KOPT-K1 (cell line): ENCODE measurements around the gene NCKAP5.

ENCODE experiments used
- H3K27ac ChIP-seq: fragments of 200-600 bp; sonication (generic); 2 replicates; pipeline ENCODE4 v1.5.1; 2016; ENCODE audit warnings: antibody characterized with exemption, mild to moderate bottlenecking, low read depth, low read length; ENCODE audit not compliant: poor library complexity, severe bottlenecking
- H3K36me3 ChIP-seq: fragments of 200-600 bp; sonication (generic); 2 replicates; pipeline ENCODE4 v1.5.1; 2017; ENCODE audit warnings: antibody characterized with exemption, mild to moderate bottlenecking, low read length, moderate library complexity; ENCODE audit not compliant: insufficient read depth
- H3K9me3 ChIP-seq: fragments of 200-600 bp; sonication (generic); 2 replicates; pipeline ENCODE4 v1.5.1; 2017; ENCODE audit warnings: antibody characterized with exemption, low read length, mild to moderate bottlenecking; ENCODE audit not compliant: insufficient read depth, poor library complexity, severe bottlenecking

The NCKAP5 gene

DNA sequence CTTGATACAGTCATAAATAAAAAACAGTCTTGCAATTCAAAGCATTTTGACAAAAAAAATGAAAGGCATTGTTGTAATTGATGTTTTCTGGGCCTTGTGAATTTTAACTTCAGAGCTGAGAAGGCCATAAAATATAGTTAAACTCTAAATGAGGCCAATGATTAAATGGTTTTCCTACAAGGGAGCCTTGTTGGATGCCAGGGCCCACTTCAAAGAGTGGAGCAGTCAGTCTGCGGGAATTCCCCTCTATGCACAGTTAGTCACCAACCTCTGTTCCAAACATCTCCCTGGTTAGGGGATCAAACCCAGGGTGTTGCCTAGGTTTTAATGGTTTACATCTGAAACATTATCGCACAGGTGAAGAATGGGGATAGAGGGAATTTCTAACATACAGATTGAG is 143.4 kb downstream of the NCKAP5 start:
- H3K9me3 ChIP-seq = no peaks in the 10 kb centered on the region
- H3K27ac ChIP-seq = no peak overlapping the region
- no peaks in the 10 kb centered on the region for H3K36me3 ChIP-seq

DNA sequence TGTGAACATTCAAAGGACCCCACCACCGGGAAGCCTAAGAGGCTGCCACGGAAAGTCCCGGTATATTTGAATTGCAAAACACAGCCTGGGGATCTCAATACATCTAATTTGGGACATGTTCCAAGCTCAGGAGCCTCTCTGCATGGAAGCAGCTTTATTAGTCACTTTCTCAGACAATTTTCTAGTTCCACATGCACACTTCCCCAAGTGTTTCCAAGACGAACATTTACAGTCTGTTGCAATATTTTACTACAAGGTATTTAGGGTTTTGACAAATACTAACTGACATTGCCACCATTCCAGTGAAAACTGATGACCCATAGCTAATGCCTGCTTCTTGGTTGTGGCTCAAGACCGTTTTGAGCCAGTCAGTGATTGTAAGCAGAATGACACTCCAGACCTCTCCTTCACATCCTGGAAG is 145.3 kb downstream of the NCKAP5 start:
- H3K9me3 ChIP-seq = no peaks in the 10 kb centered on the region

DNA sequence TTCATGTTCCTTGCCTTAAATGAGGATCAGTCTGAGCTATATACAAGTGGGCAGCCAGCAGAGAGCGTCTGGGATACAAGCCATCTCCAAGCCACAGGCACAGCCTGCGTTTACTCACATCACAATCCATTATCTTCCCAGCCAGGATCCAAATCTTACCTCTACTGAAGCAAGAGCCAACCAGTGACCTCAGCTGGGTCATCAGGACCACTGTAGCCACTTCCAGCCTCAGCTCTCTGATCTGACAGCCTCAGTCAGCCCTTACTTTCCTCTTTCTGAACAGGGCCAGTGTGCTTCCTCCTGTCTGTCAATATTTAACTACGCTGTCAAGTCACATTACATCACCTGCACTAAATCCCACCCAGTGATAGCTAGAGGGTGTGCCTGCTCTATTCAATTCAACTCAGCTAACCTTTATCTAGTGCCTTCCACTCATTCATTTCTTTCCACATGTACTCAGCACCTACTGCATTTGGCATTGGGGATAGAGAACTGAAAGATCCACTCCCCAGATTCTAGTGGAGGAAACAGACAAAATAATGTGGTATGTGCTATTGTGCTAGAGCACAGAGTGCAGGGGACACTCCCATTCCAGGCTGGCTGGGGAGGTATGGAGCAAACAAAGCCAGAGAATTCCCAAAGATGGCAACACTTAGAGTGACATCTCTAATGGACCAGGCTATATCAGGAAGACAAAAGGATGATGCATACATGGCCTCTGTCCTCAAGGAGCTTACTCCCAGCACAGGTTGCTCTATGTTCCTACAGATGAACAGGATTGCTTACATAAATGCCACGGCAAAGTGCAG is 146.5 kb downstream of the NCKAP5 start:
- no peak overlapping the region for H3K27ac ChIP-seq
- no peaks in the 10 kb centered on the region for H3K9me3 ChIP-seq
- no peaks in the 10 kb centered on the region for H3K36me3 ChIP-seq

More for the DNA sequence above, 145.3 kb downstream of the NCKAP5 start:
- Histone ChIP-seq H3K36me3 (no peaks in the 10 kb centered on the region), H3K27ac (no peak overlapping the region)

- no peaks in the 10 kb centered on the region for H3K36me3 ChIP-seq
- H3K9me3 ChIP-seq = no peaks in the 10 kb centered on the region
- no peak overlapping the region for H3K27ac ChIP-seq
These were observed 147.5 kb downstream of the NCKAP5 start for GRCh38 chr2:133420788-133421187.

DNA sequence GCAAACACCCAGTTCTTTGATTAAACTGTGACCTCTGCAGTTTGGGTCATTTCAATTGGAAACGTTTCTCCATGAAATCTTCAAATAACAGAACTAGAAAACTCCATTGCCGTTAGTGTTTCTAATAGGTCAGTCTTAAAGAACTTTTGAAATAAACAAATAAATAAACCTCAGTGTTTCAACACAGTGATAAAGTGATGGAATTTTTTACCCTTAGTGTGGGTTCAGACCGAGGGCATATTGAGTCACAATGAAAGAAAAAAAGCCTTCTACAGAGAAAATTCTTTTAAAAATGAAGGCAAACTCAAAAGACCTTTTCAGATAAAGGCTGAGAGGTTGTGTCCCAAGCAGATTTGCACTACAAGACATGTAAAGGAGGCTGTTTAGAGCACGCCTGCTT is 149.6 kb downstream of the NCKAP5 start:
- Histone ChIP-seq H3K9me3 (no peaks in the 10 kb centered on the region), H3K27ac (no peak overlapping the region)

GRCh38 chr2:133418021-133418420 is 150.2 kb downstream of the NCKAP5 start:
- Histone ChIP-seq H3K27ac (no peak overlapping the region), H3K36me3 (no peaks in the 10 kb centered on the region)

More for the DNA sequence above, 149.6 kb downstream of the NCKAP5 start:
- no peaks in the 10 kb centered on the region for H3K36me3 ChIP-seq

GRCh38 chr2:133417415-133417814 is 150.8 kb downstream of the NCKAP5 start:
- Histone ChIP-seq H3K36me3 (no peaks in the 10 kb centered on the region), H3K9me3 (no peaks in the 10 kb centered on the region), H3K27ac (no peak overlapping the region)

More at GRCh38 chr2:133418021-133418420, 150.2 kb downstream of the NCKAP5 start:
- no peaks in the 10 kb centered on the region for H3K9me3 ChIP-seq

DNA sequence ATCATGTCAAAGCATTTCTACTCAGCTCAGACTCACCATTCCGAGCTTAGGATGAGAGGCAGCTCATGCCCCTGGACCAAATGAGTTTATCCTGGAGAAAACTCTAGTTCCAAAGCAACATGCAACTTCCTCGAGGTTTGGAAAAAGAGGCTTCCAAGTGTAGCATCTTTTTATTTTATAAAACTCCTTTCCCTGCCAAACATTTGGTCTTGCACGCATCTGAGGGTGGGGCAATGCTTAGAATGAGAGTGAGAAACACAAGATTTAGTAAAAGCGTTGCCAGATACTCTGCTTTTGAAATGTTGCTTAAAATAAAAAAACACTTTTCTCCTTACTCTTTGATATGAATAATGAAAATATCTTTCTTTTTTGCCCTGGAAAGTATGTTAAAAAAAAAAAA is 151.5 kb downstream of the NCKAP5 start:
- Histone ChIP-seq H3K27ac (no peak overlapping the region), H3K9me3 (no peaks in the 10 kb centered on the region), H3K36me3 (no peaks in the 10 kb centered on the region)

GRCh38 chr2:133416146-133416545 is 152.1 kb downstream of the NCKAP5 start:
- H3K27ac ChIP-seq = no peak overlapping the region
- H3K9me3 ChIP-seq = no peaks in the 10 kb centered on the region
- H3K36me3 ChIP-seq = no peaks in the 10 kb centered on the region

DNA sequence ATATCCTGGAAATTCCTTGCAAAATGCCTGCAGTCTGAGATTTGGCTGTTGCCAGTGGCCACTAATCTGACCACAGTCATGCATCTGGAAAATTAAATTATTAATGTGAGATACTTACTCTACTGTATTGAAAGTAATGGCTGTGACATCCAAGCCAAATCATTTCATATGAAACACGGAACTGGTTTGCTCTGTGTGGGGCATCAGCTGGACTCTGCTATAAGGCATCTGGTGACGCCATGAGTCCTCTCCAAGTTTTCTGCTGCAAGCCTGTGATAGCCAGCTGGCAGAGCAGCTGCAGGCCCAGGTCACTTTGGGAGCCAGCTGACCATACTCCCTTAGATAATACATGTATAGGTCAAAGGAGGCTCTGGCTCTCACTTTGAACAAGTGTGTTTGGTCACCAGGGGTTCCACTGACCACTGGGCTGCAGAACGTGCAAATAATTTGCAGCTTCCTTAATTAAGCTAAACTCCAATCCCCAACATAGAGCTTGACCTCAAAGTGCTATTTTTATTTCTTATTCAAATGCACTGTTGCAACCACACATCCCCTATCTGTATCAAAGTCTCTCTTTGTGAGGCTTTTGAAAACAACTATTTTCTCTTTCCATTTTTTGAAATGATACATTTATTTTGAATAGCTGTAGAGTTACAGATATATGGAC is 152.9 kb downstream of the NCKAP5 start:
- H3K27ac ChIP-seq = no peak overlapping the region
- no peaks in the 10 kb centered on the region for H3K9me3 ChIP-seq
- no peaks in the 10 kb centered on the region for H3K36me3 ChIP-seq

GRCh38 chr2:133414486-133415209 is 153.6 kb downstream of the NCKAP5 start:
- Histone ChIP-seq H3K27ac (no peak overlapping the region), H3K36me3 (no peaks in the 10 kb centered on the region), H3K9me3 (no peaks in the 10 kb centered on the region)

- no peaks in the 10 kb centered on the region for H3K36me3 ChIP-seq
These were observed 154.4 kb downstream of the NCKAP5 start for GRCh38 chr2:133413863-133414262.

DNA sequence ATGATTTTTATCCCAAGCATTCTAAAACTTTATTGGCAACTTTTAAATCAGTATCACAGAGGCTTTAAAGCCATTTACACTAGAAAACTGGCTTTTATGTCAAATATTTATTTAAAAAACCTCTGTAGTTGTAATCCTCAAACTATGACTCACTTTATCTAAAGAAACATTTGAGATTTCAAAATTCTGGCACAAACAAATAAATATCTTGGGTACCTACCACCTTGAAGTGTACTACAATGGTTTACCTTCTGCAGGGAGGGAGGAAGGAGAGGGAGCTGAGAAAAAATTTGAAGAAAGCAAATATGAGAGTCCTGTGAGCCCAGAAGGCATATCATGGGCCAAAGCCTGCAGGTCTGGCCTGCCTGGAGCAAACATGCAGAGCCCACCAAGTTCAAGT is 155.6 kb downstream of the NCKAP5 start:
- H3K27ac ChIP-seq = no peak overlapping the region
- H3K36me3 ChIP-seq = no peaks in the 10 kb centered on the region
- H3K9me3 ChIP-seq = no peaks in the 10 kb centered on the region

More at GRCh38 chr2:133413863-133414262, 154.4 kb downstream of the NCKAP5 start:
- Histone ChIP-seq H3K27ac (no peak overlapping the region), H3K9me3 (no peaks in the 10 kb centered on the region)

GRCh38 chr2:133411857-133412256 is 156.4 kb downstream of the NCKAP5 start:
- Histone ChIP-seq H3K9me3 (no peaks in the 10 kb centered on the region), H3K36me3 (no peaks in the 10 kb centered on the region), H3K27ac (no peak overlapping the region)

- Histone ChIP-seq H3K27ac (no peak overlapping the region), H3K36me3 (no peaks in the 10 kb centered on the region), H3K9me3 (no peaks in the 10 kb centered on the region)
These were observed 157.2 kb downstream of the NCKAP5 start for GRCh38 chr2:133411101-133411500.
